Neural cell (in vitro differentiated cells): ENCODE measurements around the gene ABCF3. TPM values are rescaled to one million over a fixed set of nuclear protein-coding genes. Genes with fewer than 3 reads are reported as not detected.

Experiments used
- H2AFZ ChIP-seq: fragments of 200-600, 300-800 bp; sonication (generic), shearing (Covaris generic); 2 replicates; pipeline ENCODE4 v1.6.0; 2014; ENCODE audit warnings: low read depth, mild to moderate bottlenecking, antibody characterized with exemption, low read length, moderate library complexity
- H3F3A ChIP-seq: fragments of 200-600 bp; shearing (Covaris generic); 2 replicates; pipeline ENCODE4 v1.6.1; 2016; ENCODE audit warnings: mild to moderate bottlenecking, moderate library complexity, mixed read lengths, antibody characterized with exemption, low read length; ENCODE audit not compliant: insufficient read depth, poor library complexity, severe bottlenecking
- H3K27ac ChIP-seq: fragments of 200-600, 300-800 bp; sonication (generic), shearing (Covaris generic); 2 replicates; pipeline ENCODE4 v1.5.1; 2014; ENCODE audit warnings: mild to moderate bottlenecking, low read length, moderate library complexity
- H3K27me3 ChIP-seq: fragments of 300-800, 200-600 bp; sonication (generic), shearing (Covaris generic); 2 replicates; pipeline ENCODE4 v1.6.0; 2014; ENCODE audit warnings: mild to moderate bottlenecking, low read depth, low read length, moderate library complexity; ENCODE audit not compliant: insufficient read depth
- H3K36me3 ChIP-seq: fragments of 300-800, 200-600 bp; sonication (generic), shearing (Covaris generic); 2 replicates; pipeline ENCODE4 v1.5.1; 2014; ENCODE audit warnings: mild to moderate bottlenecking, antibody characterized with exemption, low read length, moderate library complexity; ENCODE audit not compliant: insufficient read depth
- H3K4me2 ChIP-seq: fragments of 300-800, 200-600 bp; sonication (generic), shearing (Covaris generic); 2 replicates; pipeline ENCODE4 v1.6.0; 2014; ENCODE audit warnings: mild to moderate bottlenecking, low read length
- H3K4me3 ChIP-seq: fragments of 300-800, 200-600 bp; sonication (generic), shearing (Covaris generic); 2 replicates; pipeline ENCODE4 v1.5.1; 2014; ENCODE audit warnings: mild to moderate bottlenecking, low read length, moderate library complexity
- H3K79me2 ChIP-seq: fragments of 200-600 bp; shearing (Covaris generic); replicated peaks from 2 replicates; pipeline ENCODE4 v1.6.0; 2014; ENCODE audit warnings: mild to moderate bottlenecking, low read length, moderate library complexity; ENCODE audit not compliant: insufficient read depth
- H3K9ac ChIP-seq: fragments of 300-800, 200-600 bp; sonication (generic), shearing (Covaris generic); 2 replicates; pipeline ENCODE4 v1.6.1; 2016; ENCODE audit warnings: mild to moderate bottlenecking, low read length, mixed read lengths
- H3K9me2 ChIP-seq: fragments of 200-600 bp; shearing (Covaris generic); 2 replicates; pipeline ENCODE4 v1.6.1; 2016; ENCODE audit warnings: mild to moderate bottlenecking, low read length, mixed read lengths; ENCODE audit not compliant: insufficient read depth
- H3K9me3 ChIP-seq: fragments of 200-600, 300-800 bp; sonication (generic), shearing (Covaris generic); 2 replicates; pipeline ENCODE4 v1.6.1; 2016; ENCODE audit warnings: mild to moderate bottlenecking, mixed run types, low read length, moderate library complexity, mixed read lengths
- H4K20me1 ChIP-seq: fragments of 200-600 bp; shearing (Covaris generic); 2 replicates; pipeline ENCODE4 v1.6.1; 2016; ENCODE audit warnings: mild to moderate bottlenecking, mixed run types; ENCODE audit not compliant: insufficient read depth
- CTCF ChIP-seq: fragments of 450-650 bp; IDR thresholded peaks from 2 replicates; pipeline ENCODE4 v1.5.1; 2014; ENCODE audit warnings: antibody characterized with exemption, mild to moderate bottlenecking, moderate library complexity; ENCODE audit not compliant: poor library complexity, severe bottlenecking
- EP300 ChIP-seq: fragments of 450-650 bp; conservative IDR thresholded peaks from 2 replicates; pipeline ENCODE4 v1.6.1; 2014; ENCODE audit warnings: antibody characterized with exemption, mild to moderate bottlenecking, moderate library complexity; ENCODE audit not compliant: poor library complexity, severe bottlenecking
- EZH2 ChIP-seq: fragments of 200-600, 300-800 bp; shearing (Covaris generic), sonication (generic); IDR thresholded peaks from 2 replicates; pipeline ENCODE4 v1.6.1; 2014; ENCODE audit warnings: antibody characterized with exemption, low read length, borderline replicate concordance, mild to moderate bottlenecking; ENCODE audit not compliant: insufficient read depth, poor library complexity, severe bottlenecking
- MXI1 ChIP-seq: fragments of 450-650 bp; conservative IDR thresholded peaks from 2 replicates; pipeline ENCODE4 v1.6.1; 2014; ENCODE audit warnings: antibody characterized with exemption, mild to moderate bottlenecking; ENCODE audit not compliant: poor library complexity, severe bottlenecking
- POLR2AphosphoS5 ChIP-seq: IDR thresholded peaks from 2 replicates; pipeline ENCODE4 v1.6.1; 2012
- SMC3 ChIP-seq: fragments of 450-650 bp; conservative IDR thresholded peaks from 2 replicates; pipeline ENCODE4 v1.6.1; 2014; ENCODE audit warnings: antibody characterized with exemption, mild to moderate bottlenecking, moderate library complexity; ENCODE audit not compliant: poor library complexity
- TAF1 ChIP-seq: IDR thresholded peaks from 2 replicates; pipeline ENCODE4 v1.6.1; 2012; ENCODE audit warnings: low read depth
- polyA plus RNA-seq: library from polyadenylated mRNA; depleted of rRNA; stranded (reverse); fragments of >200 nt; gene quantifications from 2 replicates; pipeline ENCODE4 v1.2.3, GENCODE V29; 2014
- TF ChIP-seq, protein P1 (sequence below): IDR thresholded peaks from 2 replicates; pipeline ENCODE4 v1.6.1; 2012; ENCODE audit warnings: borderline replicate concordance

Gene ABCF3
- polyA plus RNA-seq, 1 donor from 2014 or later = 40.3 TPM

DNA sequence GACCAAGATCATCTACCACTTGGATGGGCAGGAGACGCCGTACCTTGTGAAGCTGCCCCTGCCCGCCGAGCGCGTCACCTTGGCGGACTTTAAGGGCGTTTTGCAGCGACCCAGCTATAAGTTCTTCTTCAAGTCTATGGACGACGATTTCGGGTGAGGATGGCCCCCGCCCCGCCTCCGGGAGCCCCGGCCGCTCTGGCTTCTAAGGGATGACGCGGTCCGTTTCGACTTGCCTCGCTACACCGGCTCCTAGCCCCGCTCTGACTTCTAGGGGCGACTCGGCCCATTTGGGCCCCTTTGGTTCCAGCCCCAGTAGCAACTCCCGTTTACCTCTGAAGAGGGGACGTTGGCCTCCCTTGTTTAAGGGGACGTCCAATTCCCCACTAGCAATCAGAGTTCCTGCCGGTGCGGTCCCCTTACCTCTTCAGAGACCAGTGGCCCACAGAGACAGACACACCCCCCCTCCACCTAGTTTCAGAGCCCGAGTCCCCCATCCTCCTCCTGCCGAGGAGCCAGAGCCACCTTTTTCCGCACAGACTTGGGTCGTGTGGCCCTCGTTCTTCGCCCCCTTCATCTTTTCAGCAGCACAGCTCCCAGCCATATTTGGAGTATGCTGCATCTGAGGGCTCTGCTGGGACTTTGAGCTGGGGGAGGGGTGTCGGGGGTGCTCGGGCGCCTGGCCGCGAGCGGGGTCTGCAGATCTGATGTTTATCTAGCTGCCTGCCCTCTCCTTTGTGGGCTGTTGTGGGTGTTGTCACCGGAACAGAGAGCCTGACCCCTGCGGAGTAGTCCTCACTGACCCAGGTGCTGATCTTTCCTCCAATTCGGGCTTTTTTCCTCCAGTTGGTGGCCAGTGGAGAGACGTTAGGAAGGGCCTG, 30.1 kb upstream of the ABCF3 start:
- H3K4me2 ChIP-seq = peak overlapping the region; percentile 94
- peak overlapping the region; percentile 97 for H3K4me3 ChIP-seq
- no peaks in the 10 kb centered on the region for H3K9me2 ChIP-seq
- no peaks in the 10 kb centered on the region for H3K36me3 ChIP-seq
- H3K27me3 ChIP-seq = no peaks in the 10 kb centered on the region
- no peaks in the 10 kb centered on the region for H4K20me1 ChIP-seq
- TF ChIP-seq EZH2 (no peak), TAF1 (peak; percentile 45), POLR2AphosphoS5 (peak; percentile 7), SMC3 (no peak)
- peak overlapping the region; percentile 89 for H3K27ac ChIP-seq
- no peaks in the 10 kb centered on the region for H3K9me3 ChIP-seq
- H3K79me2 ChIP-seq = peaks cover 46% of the 10 kb centered on the region
- peak overlapping the region; percentile 37 for H2AFZ ChIP-seq
- H3F3A ChIP-seq = peaks cover 3% of the 10 kb centered on the region
- H3K9ac ChIP-seq = peak overlapping the region; percentile 92

- Histone ChIP-seq H3F3A (peaks cover 3% of the 10 kb centered on the region), H2AFZ (peak overlapping the region; percentile 58), H3K4me3 (peak overlapping the region; percentile 97), H3K27ac (peak overlapping the region; percentile 89), H3K9me2 (no peaks in the 10 kb centered on the region), H3K27me3 (no peaks in the 10 kb centered on the region), H3K4me2 (peak overlapping the region; percentile 94), H3K9ac (peak overlapping the region; percentile 92), H3K9me3 (no peaks in the 10 kb centered on the region), H3K79me2 (peaks cover 46% of the 10 kb centered on the region), H3K36me3 (no peaks in the 10 kb centered on the region), H4K20me1 (no peaks in the 10 kb centered on the region)
- TF ChIP-seq EP300 (no peak), MXI1 (no peak), CTCF (no peak), EZH2 (no peak), POLR2AphosphoS5 (peak; percentile 9)
- TF ChIP-seq, protein P1, sequence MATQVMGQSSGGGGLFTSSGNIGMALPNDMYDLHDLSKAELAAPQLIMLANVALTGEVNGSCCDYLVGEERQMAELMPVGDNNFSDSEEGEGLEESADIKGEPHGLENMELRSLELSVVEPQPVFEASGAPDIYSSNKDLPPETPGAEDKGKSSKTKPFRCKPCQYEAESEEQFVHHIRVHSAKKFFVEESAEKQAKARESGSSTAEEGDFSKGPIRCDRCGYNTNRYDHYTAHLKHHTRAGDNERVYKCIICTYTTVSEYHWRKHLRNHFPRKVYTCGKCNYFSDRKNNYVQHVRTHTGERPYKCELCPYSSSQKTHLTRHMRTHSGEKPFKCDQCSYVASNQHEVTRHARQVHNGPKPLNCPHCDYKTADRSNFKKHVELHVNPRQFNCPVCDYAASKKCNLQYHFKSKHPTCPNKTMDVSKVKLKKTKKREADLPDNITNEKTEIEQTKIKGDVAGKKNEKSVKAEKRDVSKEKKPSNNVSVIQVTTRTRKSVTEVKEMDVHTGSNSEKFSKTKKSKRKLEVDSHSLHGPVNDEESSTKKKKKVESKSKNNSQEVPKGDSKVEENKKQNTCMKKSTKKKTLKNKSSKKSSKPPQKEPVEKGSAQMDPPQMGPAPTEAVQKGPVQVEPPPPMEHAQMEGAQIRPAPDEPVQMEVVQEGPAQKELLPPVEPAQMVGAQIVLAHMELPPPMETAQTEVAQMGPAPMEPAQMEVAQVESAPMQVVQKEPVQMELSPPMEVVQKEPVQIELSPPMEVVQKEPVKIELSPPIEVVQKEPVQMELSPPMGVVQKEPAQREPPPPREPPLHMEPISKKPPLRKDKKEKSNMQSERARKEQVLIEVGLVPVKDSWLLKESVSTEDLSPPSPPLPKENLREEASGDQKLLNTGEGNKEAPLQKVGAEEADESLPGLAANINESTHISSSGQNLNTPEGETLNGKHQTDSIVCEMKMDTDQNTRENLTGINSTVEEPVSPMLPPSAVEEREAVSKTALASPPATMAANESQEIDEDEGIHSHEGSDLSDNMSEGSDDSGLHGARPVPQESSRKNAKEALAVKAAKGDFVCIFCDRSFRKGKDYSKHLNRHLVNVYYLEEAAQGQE = peak; percentile 30
These were observed 29.5 kb upstream of the ABCF3 start for GRCh38 chr3:184156522-184156955.
